ENCODE data around the gene AHNAK.
"Not testable (repeated sequence)": the region's sequence is repeated elsewhere in the genome, so short reads cannot be mapped to it uniquely, and the experiment has no call there.

Gene AHNAK

DNA sequence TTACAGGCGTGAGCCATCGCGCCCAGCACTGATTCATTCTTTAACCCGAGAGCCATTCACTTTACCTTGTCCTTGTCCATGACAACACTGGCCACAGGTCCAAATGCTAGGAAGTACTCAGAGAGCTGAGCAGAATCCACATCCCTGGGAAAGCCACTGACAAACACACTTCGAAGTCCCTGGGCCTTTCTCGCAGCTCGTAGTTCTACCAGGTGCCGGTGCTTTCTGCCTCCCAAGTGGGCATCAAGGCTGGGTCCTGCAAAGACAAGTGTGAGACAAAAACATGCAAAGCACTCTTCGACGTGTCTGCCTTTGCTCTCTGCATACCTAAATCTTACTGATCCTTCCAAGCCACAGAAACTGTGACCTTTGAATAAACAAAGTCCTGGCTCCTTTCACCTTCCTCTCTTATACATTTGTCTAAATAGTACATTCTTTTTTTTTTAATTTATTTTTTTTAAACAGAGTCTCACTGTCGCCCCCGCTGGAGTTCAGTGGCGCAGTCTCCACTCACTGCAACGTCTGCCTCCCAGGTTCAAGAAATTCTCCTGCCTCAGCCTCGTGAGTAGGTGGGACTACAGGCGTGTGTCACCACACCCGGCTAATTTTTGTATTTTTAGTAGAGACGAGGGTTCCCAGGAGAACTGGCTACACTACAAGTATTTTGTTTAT is 42.5 kb upstream of the AHNAK start:
- in situ Hi-C loops (cut with MboI; ENCODE audit: low sequenced_read_pairs, unreplicated experiment): no loop called here
- no peak for DNase-seq (ENCODE audit: low spot score)
- no peak for TF ChIP-seq CTCF (IDR thresholded peaks at IDR 0.05; ENCODE audit: borderline replicate concordance, control extremely low read depth, extremely low read depth, insufficient read depth, missing control alignments)

- DNase-seq (ENCODE audit: low spot score); in situ Hi-C loops (cut with MboI; ENCODE audit: low sequenced_read_pairs, unreplicated experiment): not testable (repeated sequence)
Measured at GRCh38 chr11:62585356-62585755, 38.8 kb upstream of the AHNAK start.

- in situ Hi-C loops (cut with MboI; ENCODE audit: low sequenced_read_pairs, unreplicated experiment); DNase-seq (ENCODE audit: low spot score): not testable (repeated sequence)
Measured at GRCh38 chr11:62581735-62582134, 35.1 kb upstream of the AHNAK start.

- in situ Hi-C loops (cut with MboI; ENCODE audit: low sequenced_read_pairs, unreplicated experiment): no loop called here
- no peak for TF ChIP-seq CTCF (IDR thresholded peaks at IDR 0.05; ENCODE audit: borderline replicate concordance, control extremely low read depth, extremely low read depth, insufficient read depth, missing control alignments)
- DNase-seq (ENCODE audit: low spot score): no peak
Measured at GRCh38 chr11:62580959-62581715, 34.5 kb upstream of the AHNAK start.

DNA sequence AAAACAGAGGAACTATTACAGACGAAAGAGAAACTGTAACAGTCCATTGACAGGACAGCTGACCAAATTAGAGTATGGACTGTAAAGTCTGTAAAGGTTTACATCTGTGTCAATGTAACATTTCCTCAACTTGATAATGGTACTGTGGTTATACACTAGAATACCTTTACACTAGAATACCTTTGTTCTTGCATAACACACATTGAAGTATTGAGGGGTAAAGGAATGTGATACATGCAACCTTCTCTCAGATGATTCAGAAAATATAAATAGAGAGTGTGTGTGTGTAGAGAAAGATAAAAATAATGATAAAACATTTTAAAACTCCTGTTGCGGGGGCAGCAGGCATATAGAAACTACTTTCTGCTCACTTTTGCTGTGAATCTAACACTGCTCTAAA is 32.6 kb upstream of the AHNAK start:
- in situ Hi-C loops (cut with MboI; ENCODE audit: low sequenced_read_pairs, unreplicated experiment): no loop called here
- TF ChIP-seq CTCF (IDR thresholded peaks at IDR 0.05; ENCODE audit: borderline replicate concordance, control extremely low read depth, extremely low read depth, insufficient read depth, missing control alignments): no peak
- no peak for DNase-seq (ENCODE audit: low spot score)

- DNase-seq (ENCODE audit: low spot score): no peak
- in situ Hi-C loops (cut with MboI; ENCODE audit: low sequenced_read_pairs, unreplicated experiment): no loop called here
- TF ChIP-seq CTCF (IDR thresholded peaks at IDR 0.05; ENCODE audit: borderline replicate concordance, control extremely low read depth, extremely low read depth, insufficient read depth, missing control alignments): no peak
Measured at GRCh38 chr11:62578541-62578940, 31.9 kb upstream of the AHNAK start.

GRCh38 chr11:62577046-62577714 is 30.6 kb upstream of the AHNAK start:
- in situ Hi-C loops (cut with MboI; ENCODE audit: low sequenced_read_pairs, unreplicated experiment): no loop called here
- no peak for TF ChIP-seq CTCF (IDR thresholded peaks at IDR 0.05; ENCODE audit: borderline replicate concordance, control extremely low read depth, extremely low read depth, insufficient read depth, missing control alignments)
- DNase-seq (ENCODE audit: low spot score): no peak
